SU-DHL-6 (cell line): ENCODE measurements around the gene ZNF319.

Source experiments
- H2AFZ ChIP-seq: fragments of 200-600 bp; sonication (generic); 2 replicates; pipeline ENCODE4 v1.6.1; 2014; ENCODE audit warnings: low read depth, mild to moderate bottlenecking, moderate library complexity, mixed read lengths, antibody characterized with exemption, low read length; ENCODE audit not compliant: severe bottlenecking
- H3F3A ChIP-seq: fragments of 200-600 bp; shearing (Covaris generic); 2 replicates; pipeline ENCODE4 v1.6.0; 2016; ENCODE audit warnings: antibody characterized with exemption, mild to moderate bottlenecking; ENCODE audit not compliant: insufficient read depth
- H3K27ac ChIP-seq: fragments of 200-600 bp; sonication (generic); 2 replicates; pipeline ENCODE4 v1.5.1; 2016; ENCODE audit warnings: low read depth, mild to moderate bottlenecking, low read length, moderate library complexity, mixed read lengths
- H3K27me3 ChIP-seq: fragments of 200-600 bp; sonication (generic), shearing (Covaris generic); 2 replicates; pipeline ENCODE4 v1.6.0; 2014; ENCODE audit warnings: mild to moderate bottlenecking, low read length
- H3K36me3 ChIP-seq: fragments of 200-600 bp; sonication (generic); 2 replicates; pipeline ENCODE4 v1.6.1; 2014; ENCODE audit warnings: mild to moderate bottlenecking, low read length, mixed read lengths
- H3K4me2 ChIP-seq: fragments of 300-600, 200-600 bp; shearing (Covaris generic), sonication (generic); 2 replicates; pipeline ENCODE4 v1.6.0; 2014; ENCODE audit warnings: low read length, low read depth, mild to moderate bottlenecking; ENCODE audit not compliant: poor library complexity, severe bottlenecking
- H3K4me3 ChIP-seq: fragments of 200-600 bp; sonication (generic); 2 replicates; pipeline ENCODE4 v1.5.1; 2014; ENCODE audit warnings: antibody characterized with exemption, low read length, mild to moderate bottlenecking, mixed read lengths; ENCODE audit not compliant: insufficient read depth, poor library complexity, severe bottlenecking
- H3K79me2 ChIP-seq: fragments of 200-600 bp; sonication (generic); 2 replicates; pipeline ENCODE4 v1.6.1; 2014; ENCODE audit warnings: mild to moderate bottlenecking, low read length, moderate library complexity; ENCODE audit not compliant: insufficient read depth
- H3K9ac ChIP-seq: fragments of 200-600 bp; sonication (generic); 2 replicates; pipeline ENCODE4 v1.7.0; 2014; ENCODE audit warnings: mild to moderate bottlenecking, low read length
- H3K9me2 ChIP-seq: fragments of 200-600 bp; sonication (generic); replicated peaks from 2 replicates; pipeline ENCODE4 v1.6.1; 2014; ENCODE audit warnings: low read length; ENCODE audit not compliant: insufficient read depth
- H3K9me3 ChIP-seq: fragments of 200-600 bp; sonication (generic); 2 replicates; pipeline ENCODE4 v1.6.1; 2014; ENCODE audit warnings: low read length, mixed read lengths; ENCODE audit not compliant: insufficient read depth
- H4K20me1 ChIP-seq: fragments of 200-600 bp; sonication (generic); 2 replicates; pipeline ENCODE4 v1.6.1; 2014; ENCODE audit warnings: low read depth, mild to moderate bottlenecking, antibody characterized with exemption, low read length, moderate library complexity, mixed read lengths
- EZH2phosphoT487 ChIP-seq: fragments of 200-600 bp; sonication (generic), shearing (Covaris generic); conservative IDR thresholded peaks from 2 replicates; pipeline ENCODE4 v1.6.1; 2018; ENCODE audit warnings: mild to moderate bottlenecking, antibody characterized with exemption, low read length, moderate library complexity, mixed read lengths
- TF ChIP-seq, protein P1 (sequence below): fragments of 200-600 bp; sonication (generic); IDR thresholded peaks from one replicate; pipeline ENCODE4 v1.5.1; 2017; ENCODE audit warnings: antibody characterized with exemption, mild to moderate bottlenecking, low read length, moderate library complexity; ENCODE audit not compliant: insufficient read depth, poor library complexity, severe bottlenecking

Gene ZNF319

DNA sequence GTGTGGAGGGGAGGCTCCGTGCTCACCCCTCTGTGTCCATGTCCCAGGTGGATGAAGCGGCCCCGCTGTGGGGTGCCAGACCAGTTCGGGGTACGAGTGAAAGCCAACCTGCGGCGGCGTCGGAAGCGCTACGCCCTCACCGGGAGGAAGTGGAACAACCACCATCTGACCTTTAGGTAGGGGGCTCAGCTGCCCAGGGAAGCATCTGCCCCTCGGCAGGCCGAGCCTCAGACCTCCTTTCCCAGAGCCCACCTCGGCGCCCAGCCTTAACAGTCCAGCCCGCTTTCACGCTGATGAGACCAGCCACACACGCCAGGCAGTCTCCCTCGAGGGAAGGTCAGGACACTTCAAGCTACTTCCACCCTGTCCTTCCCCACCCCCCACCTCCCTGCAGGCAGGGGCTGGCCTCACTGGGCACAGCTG lies 37.8 kb upstream of the ZNF319 start:
- no peaks in the 10 kb centered on the region for H3K27me3 ChIP-seq
- no peaks in the 10 kb centered on the region for H3K9me2 ChIP-seq
- TF ChIP-seq, protein P1, sequence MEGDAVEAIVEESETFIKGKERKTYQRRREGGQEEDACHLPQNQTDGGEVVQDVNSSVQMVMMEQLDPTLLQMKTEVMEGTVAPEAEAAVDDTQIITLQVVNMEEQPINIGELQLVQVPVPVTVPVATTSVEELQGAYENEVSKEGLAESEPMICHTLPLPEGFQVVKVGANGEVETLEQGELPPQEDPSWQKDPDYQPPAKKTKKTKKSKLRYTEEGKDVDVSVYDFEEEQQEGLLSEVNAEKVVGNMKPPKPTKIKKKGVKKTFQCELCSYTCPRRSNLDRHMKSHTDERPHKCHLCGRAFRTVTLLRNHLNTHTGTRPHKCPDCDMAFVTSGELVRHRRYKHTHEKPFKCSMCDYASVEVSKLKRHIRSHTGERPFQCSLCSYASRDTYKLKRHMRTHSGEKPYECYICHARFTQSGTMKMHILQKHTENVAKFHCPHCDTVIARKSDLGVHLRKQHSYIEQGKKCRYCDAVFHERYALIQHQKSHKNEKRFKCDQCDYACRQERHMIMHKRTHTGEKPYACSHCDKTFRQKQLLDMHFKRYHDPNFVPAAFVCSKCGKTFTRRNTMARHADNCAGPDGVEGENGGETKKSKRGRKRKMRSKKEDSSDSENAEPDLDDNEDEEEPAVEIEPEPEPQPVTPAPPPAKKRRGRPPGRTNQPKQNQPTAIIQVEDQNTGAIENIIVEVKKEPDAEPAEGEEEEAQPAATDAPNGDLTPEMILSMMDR, result no peak
- no peak for TF ChIP-seq EZH2phosphoT487
- H3K4me2 ChIP-seq, result no peak overlapping the region
- H3K27ac ChIP-seq, result no peak overlapping the region
- H3K4me3 ChIP-seq, result no peak overlapping the region
- no peak overlapping the region for H3K9ac ChIP-seq
- no peaks in the 10 kb centered on the region for H3K9me3 ChIP-seq
- no peaks in the 10 kb centered on the region for H3K36me3 ChIP-seq
- H2AFZ ChIP-seq, result no peak overlapping the region
- H4K20me1 ChIP-seq, result no peaks in the 10 kb centered on the region
- no peaks in the 10 kb centered on the region for H3F3A ChIP-seq
- no peaks in the 10 kb centered on the region for H3K79me2 ChIP-seq

DNA sequence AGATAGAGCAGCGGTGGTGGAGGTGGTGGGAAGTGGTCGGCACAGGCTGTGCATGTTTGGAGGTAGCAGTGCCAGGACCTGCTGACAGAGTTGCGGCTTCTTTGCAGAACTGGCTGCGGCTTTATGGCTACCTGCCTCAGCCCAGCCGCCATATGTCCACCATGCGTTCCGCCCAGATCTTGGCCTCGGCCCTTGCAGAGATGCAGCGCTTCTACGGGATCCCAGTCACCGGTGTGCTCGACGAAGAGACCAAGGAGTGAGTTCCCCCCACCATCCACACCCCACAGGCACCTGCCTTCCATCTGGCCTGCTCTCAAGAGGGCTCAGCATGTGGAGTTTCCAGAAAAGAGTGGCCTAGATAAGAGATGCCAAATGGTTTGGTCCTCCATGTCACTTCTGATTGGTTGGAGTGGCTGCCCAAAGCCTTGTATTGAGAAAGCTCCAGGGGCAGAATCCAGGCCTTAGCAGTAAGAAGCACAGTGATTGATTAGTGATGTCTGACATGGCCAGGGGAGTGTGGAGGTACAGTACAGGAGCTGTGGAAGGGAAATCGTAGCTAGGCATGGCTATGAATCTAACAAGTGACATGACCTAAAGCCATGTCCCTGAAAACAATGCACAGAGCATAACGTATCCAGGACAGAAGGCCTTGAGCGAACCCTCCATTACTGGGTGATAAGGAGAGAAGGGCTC lies 37.0 kb upstream of the ZNF319 start:
- H3K9ac ChIP-seq, result no peak overlapping the region
- H3K27ac ChIP-seq, result no peak overlapping the region
- no peaks in the 10 kb centered on the region for H3K36me3 ChIP-seq

DNA sequence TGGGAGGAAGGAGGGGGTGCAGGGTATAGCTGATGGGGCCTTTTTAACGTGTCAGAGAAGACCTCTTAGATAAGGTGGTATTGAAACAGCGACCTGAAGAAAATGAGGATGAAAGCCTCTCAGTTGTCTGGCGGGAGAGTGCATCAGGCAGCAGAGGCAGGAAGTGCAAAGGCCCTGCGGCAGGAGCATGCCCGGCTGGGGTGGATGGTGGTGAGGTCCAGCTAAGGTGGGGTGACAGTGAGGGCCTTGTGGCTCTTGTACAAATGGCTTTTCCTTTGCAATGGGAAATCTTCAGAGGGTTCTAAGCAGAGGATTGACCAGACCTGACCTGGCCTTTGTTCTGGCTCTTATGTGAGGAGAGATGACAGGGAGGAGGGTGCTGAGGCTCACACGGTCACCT lies 36.5 kb upstream of the ZNF319 start:
- H3K4me3 ChIP-seq, result no peak overlapping the region
- H2AFZ ChIP-seq, result no peak overlapping the region
- no peak overlapping the region for H3K9ac ChIP-seq
- H3K27ac ChIP-seq, result no peak overlapping the region
- TF ChIP-seq, protein P1, result no peak
- no peak for TF ChIP-seq EZH2phosphoT487
- H3K4me2 ChIP-seq, result no peak overlapping the region
- no peaks in the 10 kb centered on the region for H3F3A ChIP-seq
- no peaks in the 10 kb centered on the region for H3K36me3 ChIP-seq
- H3K9me3 ChIP-seq, result no peaks in the 10 kb centered on the region
- H3K9me2 ChIP-seq, result no peaks in the 10 kb centered on the region
- H3K27me3 ChIP-seq, result no peaks in the 10 kb centered on the region
- H3K79me2 ChIP-seq, result no peaks in the 10 kb centered on the region
- no peaks in the 10 kb centered on the region for H4K20me1 ChIP-seq

More for the DNA sequence above, 37.0 kb upstream of the ZNF319 start:
- H4K20me1 ChIP-seq, result no peaks in the 10 kb centered on the region
- no peak overlapping the region for H3K4me2 ChIP-seq
- no peaks in the 10 kb centered on the region for H3K27me3 ChIP-seq
- H3K79me2 ChIP-seq, result no peaks in the 10 kb centered on the region
- no peak overlapping the region for H3K4me3 ChIP-seq
- no peaks in the 10 kb centered on the region for H3K9me3 ChIP-seq
- no peak overlapping the region for H2AFZ ChIP-seq
- H3K9me2 ChIP-seq, result no peaks in the 10 kb centered on the region
- TF ChIP-seq, protein P1, result no peak
- no peak for TF ChIP-seq EZH2phosphoT487
- no peaks in the 10 kb centered on the region for H3F3A ChIP-seq
